PC-3 (cell line): ENCODE results near the gene AGFG2. TPM values are rescaled to one million over a fixed set of nuclear protein-coding genes. Genes with fewer than 3 reads are reported as not detected.

ENCODE experiments used
- ATAC-seq: fragments of 200-7000 bp; cut with Tn5 transposase; 2 replicates; pipeline ENCODE4 v1.9.1; 2020; ENCODE audit warnings: mild to moderate bottlenecking, moderate library complexity
- BruUV-seq: library from RNA; stranded (reverse); fragments of 400-500 nt; replicated peaks from 2 replicates; lab custom pipeline; 2021; lab: Mats Ljungman, UMichigan
- CTCF ChIA-PET: fragments of 300-600 bp; sonication (Branson Sonifier 250); formaldehyde crosslinking; loops from one replicate; lab custom pipeline; 2022; ENCODE audit warnings: antibody characterized with exemption; lab: Charles Lee
- POLR2A ChIA-PET: fragments of 300-600 bp; sonication (Branson Sonifier 250); formaldehyde crosslinking; loops from one replicate; lab custom pipeline; 2022; ENCODE audit warnings: antibody characterized with exemption; ENCODE audit not compliant: unreplicated experiment; lab: Charles Lee
- DNase-seq: peaks from one replicate; pipeline ENCODE4 v3.0.0-alpha.2; 2015
- H2AFZ ChIP-seq: fragments of 300-600 bp; sonication (generic); 2 replicates; pipeline ENCODE4 v1.6.0; 2016; ENCODE audit warnings: antibody characterized with exemption, low read length
- H3F3A ChIP-seq: fragments of 300-600 bp; sonication (generic); one replicate; pipeline ENCODE4 v1.6.0; 2017; ENCODE audit warnings: antibody characterized with exemption, low read length, control low read depth, mild to moderate bottlenecking; ENCODE audit not compliant: unreplicated experiment
- H3K27ac ChIP-seq: fragments of 300-600 bp; sonication (generic); 2 replicates; pipeline ENCODE4 v1.5.1; 2016; ENCODE audit warnings: mild to moderate bottlenecking, low read length
- H3K27me3 ChIP-seq: fragments of 300-600 bp; sonication (generic); 2 replicates; pipeline ENCODE4 v1.6.1; 2016; ENCODE audit warnings: low read length, mixed read lengths
- H3K36me3 ChIP-seq: fragments of 300-600 bp; sonication (generic); 2 replicates; pipeline ENCODE4 v1.6.1; 2016; ENCODE audit warnings: low read depth, mixed run types, low read length, mixed read lengths
- H3K4me1 ChIP-seq: fragments of 300-600 bp; sonication (generic); 2 replicates; pipeline ENCODE4 v1.5.1; 2016; ENCODE audit warnings: low read length; ENCODE audit not compliant: insufficient read depth
- H3K4me2 ChIP-seq: fragments of 300-600 bp; sonication (generic); 2 replicates; pipeline ENCODE4 v1.6.0; 2016; ENCODE audit warnings: low read length
- H3K4me3 ChIP-seq: fragments of 300-600 bp; sonication (generic); 2 replicates; pipeline ENCODE4 v1.5.1; 2016; ENCODE audit warnings: mild to moderate bottlenecking, low read length, mixed read lengths
- H3K79me2 ChIP-seq: fragments of 300-600 bp; sonication (generic); 2 replicates; pipeline ENCODE4 v1.6.1; 2017; ENCODE audit warnings: low read length, mixed read lengths
- H3K9ac ChIP-seq: fragments of 300-600 bp; sonication (generic); 2 replicates; pipeline ENCODE4 v1.6.0; 2016; ENCODE audit warnings: mild to moderate bottlenecking, low read length
- H3K9me2 ChIP-seq: fragments of 300-600 bp; sonication (generic); replicated peaks from 2 replicates; pipeline ENCODE4 v1.6.1; 2016; ENCODE audit warnings: mixed run types, low read length, mixed read lengths
- H3K9me3 ChIP-seq: fragments of 300-600 bp; sonication (generic); 2 replicates; pipeline ENCODE4 v1.6.1; 2016; ENCODE audit warnings: low read length, mixed read lengths
- H4K20me1 ChIP-seq: fragments of 300-600 bp; sonication (generic); 2 replicates; pipeline ENCODE4 v1.6.1; 2016; ENCODE audit warnings: low read length, mixed read lengths
- CTCF ChIP-seq: fragments of 300-600 bp; sonication (generic); conservative IDR thresholded peaks from 2 replicates; pipeline ENCODE4 v1.5.1; 2017; ENCODE audit warnings: antibody characterized with exemption, low read depth, mild to moderate bottlenecking, low read length
- EZH2 ChIP-seq: fragments of 300-600 bp; sonication (generic); IDR thresholded peaks from one replicate; pipeline ENCODE4 v1.6.1; 2017; ENCODE audit warnings: antibody characterized with exemption, mild to moderate bottlenecking, low read length; ENCODE audit not compliant: unreplicated experiment
- EZH2phosphoT487 ChIP-seq: fragments of 300-600 bp; sonication (generic); IDR thresholded peaks from 2 replicates; pipeline ENCODE4 v1.6.1; 2018; ENCODE audit warnings: mild to moderate bottlenecking, antibody characterized with exemption, low read length, borderline replicate concordance
- intact Hi-C: fragments of 100-400 bp; cut with micrococcal nuclease; formaldehyde crosslinking; loops from 2 replicates; pipeline ENCODE4 v1.9.0; 2023
- total RNA-seq: library from RNA; depleted of rRNA; stranded (reverse); fragments of >200 nt; gene quantifications from 2 replicates; pipeline ENCODE4 v1.2.3, GENCODE V29; 2014

The AGFG2 gene
- total RNA-seq, 1 experiment from 2014 or later = 16.9 TPM

- H3K27me3 ChIP-seq = no peaks in the 10 kb centered on the region
- H3K27ac ChIP-seq = 0 out of 2 replicates have a peak overlapping the region, but pooled peaks have one; percentile 2
- peak overlapping the region; percentile 44 for H3K9ac ChIP-seq
- peak overlapping the region; percentile 88 for H3K4me2 ChIP-seq
- ATAC-seq (peak; percentile 1), DNase-seq (no peak)
- TSS peak; percentile 79 for BruUV-seq
- peaks cover 7% of the 10 kb centered on the region for H3K4me1 ChIP-seq
- TF ChIP-seq EZH2 = no peak
- no peak for TF ChIP-seq EZH2phosphoT487
- no peak for TF ChIP-seq CTCF
- H3K36me3 ChIP-seq = no peaks in the 10 kb centered on the region
- peaks cover 30% of the 10 kb centered on the region for H3K79me2 ChIP-seq
- ChIA-PET POLR2A (interaction anchor here (0.7 kb wide), 1 partner anchor 9 kb away, joined by 3 read pairs; no protein-coding TSS in a partner anchor), CTCF (interaction anchor here (0.7 to 1.4 kb wide), 3 partner anchors 8 to 56 kb away, joined by 3 to 8 read pairs (median 5); no protein-coding TSS in a partner anchor)
- H3F3A ChIP-seq = no peaks in the 10 kb centered on the region
- H3K9me2 ChIP-seq = no peaks in the 10 kb centered on the region
- H4K20me1 ChIP-seq = no peaks in the 10 kb centered on the region
- H3K9me3 ChIP-seq = no peaks in the 10 kb centered on the region
- peak overlapping the region; percentile 69 for H3K4me3 ChIP-seq
- intact Hi-C loops = loop anchor here (2.0 kb wide), 1 partner anchor 60 kb away; the partner anchor contains the start of gene TSC22D4
- H2AFZ ChIP-seq = peak overlapping the region; percentile 96
Measured at GRCh38 chr7:100538348-100538653, 702 bp upstream of the AGFG2 start.

GRCh38 chr7:100539436-100540006, 518 bp downstream of the AGFG2 start:
- no peak overlapping the region for H3K27ac ChIP-seq
- H4K20me1 ChIP-seq = no peaks in the 10 kb centered on the region
- peak overlapping the region; percentile 96 for H3K4me2 ChIP-seq
- H3F3A ChIP-seq = no peaks in the 10 kb centered on the region
- peaks cover 41% of the 10 kb centered on the region for H3K79me2 ChIP-seq
- no peaks in the 10 kb centered on the region for H3K36me3 ChIP-seq
- intact Hi-C loops = loop anchor here (2.0 kb wide), 1 partner anchor 61 kb away; the partner anchor contains the start of gene TSC22D4
- no peaks in the 10 kb centered on the region for H3K9me3 ChIP-seq
- no TSS peak for BruUV-seq
- no peaks in the 10 kb centered on the region for H3K9me2 ChIP-seq
- no peaks in the 10 kb centered on the region for H3K27me3 ChIP-seq
- H2AFZ ChIP-seq = peak overlapping the region; percentile 86
- POLR2A ChIA-PET = interaction anchor here (0.6 to 0.7 kb wide), 2 partner anchors 380 to 1925 kb away, joined by 3 to 6 read pairs; partner anchors contain the start of gene LRWD1
- H3K4me3 ChIP-seq = peak overlapping the region; percentile 78
- no peak for TF ChIP-seq EZH2phosphoT487
- TF ChIP-seq CTCF = no peak
- no peak for TF ChIP-seq EZH2
- CTCF ChIA-PET = interaction anchor here (0.6 to 1.4 kb wide), 2 partner anchors 20 to 56 kb away, joined by 5 to 13 read pairs; partner anchors contain the start of gene NYAP1
- DNase-seq (no peak), ATAC-seq (peak; percentile 6)
- H3K4me1 ChIP-seq = peaks cover 20% of the 10 kb centered on the region
- H3K9ac ChIP-seq = peak overlapping the region; percentile 31; the same call in 1 of the 2 replicates
